IMR-90 (cell line): Measurements from ENCODE around the gene TELO2.

Experiments used
- CEBPB ChIP-seq: IDR thresholded peaks from 2 replicates; pipeline ENCODE4 v1.6.1; 2012; ENCODE audit warnings: low read depth, low read length, improper control_type of control experiment
- MAZ ChIP-seq: IDR thresholded peaks from 2 replicates; pipeline ENCODE4 v1.6.1; 2012; ENCODE audit warnings: low read depth, mild to moderate bottlenecking, low read length, improper control_type of control experiment, moderate library complexity, borderline replicate concordance
- MXI1 ChIP-seq: IDR thresholded peaks from 2 replicates; pipeline ENCODE4 v1.6.1; 2012; ENCODE audit warnings: low read depth, mild to moderate bottlenecking, low read length, moderate library complexity, borderline replicate concordance
- POLR2A ChIP-seq: IDR thresholded peaks from 2 replicates; pipeline ENCODE4 v1.6.1; 2012; ENCODE audit warnings: mild to moderate bottlenecking, low read depth, low read length
- SMC3 ChIP-seq: fragments of 150-350 bp; IDR thresholded peaks from 2 replicates; pipeline ENCODE4 v1.6.1; 2016; ENCODE audit warnings: low read depth, mild to moderate bottlenecking, antibody characterized with exemption, low read length, moderate library complexity
- TF ChIP-seq, protein P1 (sequence below): conservative IDR thresholded peaks from 2 replicates; pipeline ENCODE4 v1.5.1; 2012; ENCODE audit warnings: mild to moderate bottlenecking, low read depth, low read length, improper control_type of control experiment
- TF ChIP-seq, protein P2 (sequence below): fragments of 150-350 bp; IDR thresholded peaks from 2 replicates; pipeline ENCODE4 v1.6.1; 2016; ENCODE audit warnings: low read depth, mild to moderate bottlenecking, low read length, moderate library complexity, borderline replicate concordance

DNA sequence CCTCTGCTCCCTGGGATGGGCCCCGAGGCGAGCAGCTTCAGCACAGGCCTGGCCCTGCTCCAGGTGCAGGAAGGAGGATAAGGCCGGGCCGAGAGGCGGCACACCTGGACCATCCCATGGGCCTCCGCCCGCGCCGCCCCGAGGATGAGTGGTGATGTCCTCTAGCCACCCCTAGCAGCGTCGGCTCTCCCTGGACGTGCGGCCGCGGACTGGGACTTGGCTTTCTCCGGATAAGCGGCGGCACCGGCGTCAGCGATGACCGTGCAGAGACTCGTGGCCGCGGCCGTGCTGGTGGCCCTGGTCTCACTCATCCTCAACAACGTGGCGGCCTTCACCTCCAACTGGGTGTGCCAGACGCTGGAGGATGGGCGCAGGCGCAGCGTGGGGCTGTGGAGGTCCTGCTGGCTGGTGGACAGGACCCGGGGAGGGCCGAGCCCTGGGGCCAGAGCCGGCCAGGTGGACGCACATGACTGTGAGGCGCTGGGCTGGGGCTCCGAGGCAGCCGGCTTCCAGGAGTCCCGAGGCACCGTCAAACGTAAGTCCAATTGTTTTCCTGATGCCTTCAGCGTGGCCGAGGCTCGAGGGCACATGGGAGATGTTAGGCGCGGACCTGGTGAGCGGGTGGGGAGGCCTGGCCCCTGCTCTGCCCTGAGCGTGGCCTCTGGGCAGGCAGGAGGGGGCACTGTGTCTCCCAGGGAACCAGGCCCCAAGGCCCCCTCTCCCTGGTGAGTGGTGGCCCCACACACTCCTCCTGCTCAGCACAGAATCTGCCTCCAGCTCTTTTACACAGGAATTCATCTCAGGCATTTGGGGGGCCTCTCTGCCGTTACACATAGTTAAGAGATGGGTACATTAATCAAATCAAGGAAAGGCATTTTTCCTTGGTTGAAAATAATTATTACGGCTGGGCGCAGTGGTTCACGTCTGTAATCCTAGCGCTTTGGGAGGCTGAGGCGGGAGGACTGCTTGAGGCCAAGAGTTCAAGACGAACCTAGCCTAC lies 41.2 kb downstream of the TELO2 start:
- no peak for TF ChIP-seq MAZ
- no peak for TF ChIP-seq CEBPB
- TF ChIP-seq, protein P1, sequence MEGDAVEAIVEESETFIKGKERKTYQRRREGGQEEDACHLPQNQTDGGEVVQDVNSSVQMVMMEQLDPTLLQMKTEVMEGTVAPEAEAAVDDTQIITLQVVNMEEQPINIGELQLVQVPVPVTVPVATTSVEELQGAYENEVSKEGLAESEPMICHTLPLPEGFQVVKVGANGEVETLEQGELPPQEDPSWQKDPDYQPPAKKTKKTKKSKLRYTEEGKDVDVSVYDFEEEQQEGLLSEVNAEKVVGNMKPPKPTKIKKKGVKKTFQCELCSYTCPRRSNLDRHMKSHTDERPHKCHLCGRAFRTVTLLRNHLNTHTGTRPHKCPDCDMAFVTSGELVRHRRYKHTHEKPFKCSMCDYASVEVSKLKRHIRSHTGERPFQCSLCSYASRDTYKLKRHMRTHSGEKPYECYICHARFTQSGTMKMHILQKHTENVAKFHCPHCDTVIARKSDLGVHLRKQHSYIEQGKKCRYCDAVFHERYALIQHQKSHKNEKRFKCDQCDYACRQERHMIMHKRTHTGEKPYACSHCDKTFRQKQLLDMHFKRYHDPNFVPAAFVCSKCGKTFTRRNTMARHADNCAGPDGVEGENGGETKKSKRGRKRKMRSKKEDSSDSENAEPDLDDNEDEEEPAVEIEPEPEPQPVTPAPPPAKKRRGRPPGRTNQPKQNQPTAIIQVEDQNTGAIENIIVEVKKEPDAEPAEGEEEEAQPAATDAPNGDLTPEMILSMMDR = no peak
- TF ChIP-seq MXI1 = no peak
- TF ChIP-seq SMC3 = no peak
- no peak for TF ChIP-seq POLR2A
- TF ChIP-seq, protein P2, sequence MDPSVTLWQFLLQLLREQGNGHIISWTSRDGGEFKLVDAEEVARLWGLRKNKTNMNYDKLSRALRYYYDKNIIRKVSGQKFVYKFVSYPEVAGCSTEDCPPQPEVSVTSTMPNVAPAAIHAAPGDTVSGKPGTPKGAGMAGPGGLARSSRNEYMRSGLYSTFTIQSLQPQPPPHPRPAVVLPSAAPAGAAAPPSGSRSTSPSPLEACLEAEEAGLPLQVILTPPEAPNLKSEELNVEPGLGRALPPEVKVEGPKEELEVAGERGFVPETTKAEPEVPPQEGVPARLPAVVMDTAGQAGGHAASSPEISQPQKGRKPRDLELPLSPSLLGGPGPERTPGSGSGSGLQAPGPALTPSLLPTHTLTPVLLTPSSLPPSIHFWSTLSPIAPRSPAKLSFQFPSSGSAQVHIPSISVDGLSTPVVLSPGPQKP = no peak
